Measurements from ENCODE around the gene RARG. TPM values are rescaled to one million over a fixed set of nuclear protein-coding genes. Genes with fewer than 3 reads are reported as not detected.
A peak's percentile ranks its signal among the peaks of the same experiment; 100 is the strongest.

The RARG gene
- total and polyA plus RNA-seq, 2 of the 4 experiments (the other 2 are of a cell fraction): 7.9 to 30.9 TPM

DNA sequence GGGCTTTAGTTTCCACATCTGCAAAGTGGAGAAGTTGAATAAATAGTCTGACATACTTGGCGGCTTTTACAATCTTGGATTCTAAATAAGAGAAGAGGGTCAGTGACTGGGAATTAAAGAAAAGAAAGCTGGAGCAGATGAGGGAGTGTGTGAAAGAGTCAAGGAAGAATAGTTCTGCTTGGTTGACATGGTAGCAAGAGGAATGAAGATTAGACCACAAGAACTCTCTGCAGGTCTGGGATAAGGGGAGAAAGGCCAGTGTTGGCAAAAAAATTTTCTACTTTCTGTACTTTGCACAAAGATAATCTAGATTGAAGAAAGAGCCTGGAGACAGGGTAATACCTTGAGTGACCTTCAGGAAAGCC lies 30.9 kb downstream of the RARG start:
- no peak overlapping the region for H4K8ac ChIP-seq (ENCODE audit: low read depth in 2 of 2, low read length in 2 of 2)
- H4K5ac ChIP-seq (ENCODE audit: low read depth, low read length): no peak overlapping the region
- ATAC-seq (ENCODE audit: low read depth) (peak; percentile 11), DNase-seq (peak; percentile 49)
- peak overlapping the region; percentile 6; the same call in 1 of the 2 replicates for H3K4me2 ChIP-seq (ENCODE audit: low read depth, low read length)
- H3K27me3 ChIP-seq (ENCODE audit: control insufficient read depth, insufficient read depth, low read length): peaks cover 2% of the 10 kb centered on the region; the same call in 1 of the 2 replicates
- peak overlapping the region; percentile 9 for H2AFZ ChIP-seq (replicated peaks; ENCODE audit: low read length, poor library complexity)
- no peak overlapping the region for H3K4me3 ChIP-seq (ENCODE audit: insufficient read depth, low read depth, low read length)
- no CpG with 5 or more reads among the region's 1 CpG for WGBS, 2 experiments (ENCODE audit: extremely low coverage in 2 of 2, insufficient read length in 1 of 2)
- ChIA-PET POLR2A (ENCODE audit: unreplicated experiment) (no interaction called here), CTCF (interaction anchor here (0.7 to 1.6 kb wide), 3 partner anchors 12 to 98 kb away, joined by 3 to 4 read pairs (median 3); partner anchors contain the start of gene MYG1)
- in situ Hi-C loops (cut with MboI; ENCODE audit: low sequenced_read_pairs) (no loop called here), dilution Hi-C loops (cut with HindIII; ENCODE audit: low sequenced_read_pairs, unreplicated experiment) (no loop called here), intact Hi-C loops (cut with micrococcal nuclease) (no loop called here)
- H2BK120ac ChIP-seq (ENCODE audit: low read depth, low read length): no peak overlapping the region
- H3K14ac ChIP-seq (replicated peaks; ENCODE audit: low read depth, low read length): no peak overlapping the region
- no peak overlapping the region for H2BK15ac ChIP-seq (ENCODE audit: low read depth, low read length)
- H3K23ac ChIP-seq (ENCODE audit: low read depth, low read length): no peak overlapping the region
- H4K20me1 ChIP-seq (ENCODE audit: insufficient read depth, low read length): no peaks in the 10 kb centered on the region
- no peak overlapping the region for H2AK5ac ChIP-seq (ENCODE audit: low read depth, low read length)
- no TSS peak for BruUV-seq (replicated peaks)
- H3K9ac ChIP-seq (ENCODE audit: low read depth, low read length): no peak overlapping the region
- H3K4me1 ChIP-seq (ENCODE audit: control insufficient read depth, insufficient read depth, low read length): peaks cover 3% of the 10 kb centered on the region
- H2BK5ac ChIP-seq (ENCODE audit: low read depth, low read length, poor library complexity, severe bottlenecking): no peak overlapping the region
- H3K18ac ChIP-seq (ENCODE audit: low read depth, low read length): no peak overlapping the region
- no peak overlapping the region for H2AK9ac ChIP-seq (replicated peaks; ENCODE audit: low read depth, low read length, poor library complexity)
- H3K36me3 ChIP-seq (ENCODE audit: control insufficient read depth, insufficient read depth, low read length): no peaks in the 10 kb centered on the region
- H3K56ac ChIP-seq (ENCODE audit: extremely low read depth, insufficient read depth, low read length): no peak overlapping the region
- TF ChIP-seq RFX5 (IDR thresholded peaks at IDR 0.05; ENCODE audit: low read depth, low read length) (no peak), NFE2L2 (IDR thresholded peaks at IDR 0.05; ENCODE audit: low read depth, low read length) (no peak)
- peaks cover 6% of the 10 kb centered on the region; the same call in 1 of the 2 replicates for H3K9me1 ChIP-seq (ENCODE audit: insufficient read depth, low read length)
- H4K91ac ChIP-seq (ENCODE audit: insufficient read depth, low read depth, low read length): no peak overlapping the region
- no peaks in the 10 kb centered on the region for H3K9me3 ChIP-seq (ENCODE audit: control insufficient read depth, insufficient read depth, low read length)
- no peak overlapping the region for H2BK20ac ChIP-seq (ENCODE audit: low read depth, low read length)
- H3K79me1 ChIP-seq (ENCODE audit: low read depth in 1 of 2, low read length in 2 of 2): no peaks in the 10 kb centered on the region
- no peak overlapping the region for H3K27ac ChIP-seq (ENCODE audit: insufficient read depth, low read length)
- no peak overlapping the region for H3K4ac ChIP-seq (ENCODE audit: low read depth, low read length)
